Putamen (tissue), 1 donor: ENCODE results near the gene MTX1.
"Not testable (repeated sequence)": the region's sequence is repeated elsewhere in the genome, so short reads cannot be mapped to it uniquely, and the experiment has no call there.

Experiments used
- DNase-seq: peaks from one replicate; pipeline ENCODE4 v3.0.0-alpha.2; 2016; ENCODE audit warnings: low spot score

The MTX1 gene

DNA sequence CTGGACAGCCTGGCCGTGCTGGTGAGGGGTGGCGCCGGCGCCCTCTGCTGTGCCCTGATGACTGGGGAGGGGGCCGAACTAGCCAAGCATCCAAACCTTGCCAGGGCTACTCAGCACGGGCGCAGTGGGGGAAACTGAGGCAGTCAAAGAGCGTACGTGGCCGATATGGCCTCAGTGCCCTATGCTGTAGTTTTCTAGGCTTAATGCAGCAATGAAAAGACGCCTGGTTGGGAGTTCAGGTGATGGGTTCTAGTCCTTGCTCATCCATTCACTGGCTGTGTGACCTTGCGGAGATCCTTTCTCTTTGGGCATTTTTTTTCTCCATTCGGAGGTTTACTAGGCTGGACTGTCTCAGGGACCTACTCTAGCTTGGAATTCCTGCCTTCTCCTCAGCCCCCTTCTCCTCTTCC is 822 bp downstream of the MTX1 start:
- DNase-seq = no peak

DNA sequence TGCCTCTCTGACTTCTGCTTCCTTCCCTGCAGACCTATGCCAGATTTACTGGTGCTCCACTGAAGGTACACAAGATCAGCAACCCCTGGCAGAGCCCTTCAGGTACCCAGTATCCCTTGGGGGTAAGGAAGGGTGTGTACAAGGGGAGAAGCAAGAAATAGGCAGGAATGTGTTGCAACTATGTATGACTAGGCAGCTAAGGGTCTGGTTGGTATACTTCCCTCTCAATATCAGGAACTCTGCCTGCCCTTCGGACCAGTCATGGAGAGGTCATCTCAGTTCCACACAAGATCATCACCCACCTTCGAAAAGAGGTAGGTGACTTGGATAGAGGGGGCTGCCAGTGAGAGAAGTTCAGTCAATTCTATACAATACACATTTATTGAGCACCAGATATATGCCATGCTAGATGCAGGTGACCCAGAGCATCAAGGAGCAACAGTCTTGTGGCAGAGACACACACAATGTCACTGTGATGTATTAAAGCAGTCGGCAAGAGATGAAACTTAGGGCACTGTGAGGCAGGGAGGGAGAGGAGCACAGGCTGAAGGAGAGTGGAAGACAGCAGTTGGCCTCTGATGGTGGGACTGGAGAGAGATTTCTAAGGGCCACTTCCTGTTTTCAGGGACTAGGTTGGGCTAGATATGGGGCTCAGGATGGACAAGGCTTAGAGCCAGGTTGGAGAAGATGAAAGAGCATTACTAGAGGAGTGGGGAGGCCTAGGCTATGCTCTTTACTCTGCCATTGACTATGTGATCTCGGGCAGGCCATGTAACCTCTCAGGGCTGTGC is 2.0 kb downstream of the MTX1 start:
- DNase-seq = no peak

DNA sequence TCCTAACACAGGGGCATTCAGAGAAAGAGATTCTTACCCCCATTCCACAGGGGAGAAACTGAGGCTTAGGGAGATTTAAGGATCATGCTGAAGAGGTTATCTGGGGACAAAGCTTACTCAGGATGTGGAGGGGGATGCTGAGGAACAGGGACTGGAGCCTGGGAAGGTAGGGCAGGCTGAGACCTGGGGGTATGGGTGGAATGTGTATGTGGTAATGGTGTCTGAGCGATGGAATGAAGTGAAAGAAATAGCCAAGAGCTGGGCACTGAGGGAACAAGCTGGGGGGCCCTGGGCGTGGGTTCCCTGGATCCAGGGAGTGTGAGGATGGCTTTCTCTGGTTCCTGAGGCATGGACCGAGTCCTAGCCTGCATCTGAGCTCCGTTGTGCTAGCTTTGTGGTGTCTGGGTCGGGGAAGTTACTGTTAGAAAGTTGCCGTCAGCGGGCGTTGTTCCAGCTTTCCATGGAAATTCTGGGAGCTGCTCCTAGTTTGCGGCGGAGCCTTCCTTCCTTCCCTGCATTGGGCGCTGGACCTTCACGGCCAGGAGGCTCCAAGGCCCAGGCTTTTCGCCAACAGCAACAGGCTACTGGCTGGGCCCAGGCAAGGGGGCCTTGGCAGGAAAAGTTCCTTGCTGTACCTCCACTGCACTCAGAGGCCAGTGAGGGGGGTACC is 3.0 kb downstream of the MTX1 start:
- not testable (repeated sequence) for DNase-seq

DNA sequence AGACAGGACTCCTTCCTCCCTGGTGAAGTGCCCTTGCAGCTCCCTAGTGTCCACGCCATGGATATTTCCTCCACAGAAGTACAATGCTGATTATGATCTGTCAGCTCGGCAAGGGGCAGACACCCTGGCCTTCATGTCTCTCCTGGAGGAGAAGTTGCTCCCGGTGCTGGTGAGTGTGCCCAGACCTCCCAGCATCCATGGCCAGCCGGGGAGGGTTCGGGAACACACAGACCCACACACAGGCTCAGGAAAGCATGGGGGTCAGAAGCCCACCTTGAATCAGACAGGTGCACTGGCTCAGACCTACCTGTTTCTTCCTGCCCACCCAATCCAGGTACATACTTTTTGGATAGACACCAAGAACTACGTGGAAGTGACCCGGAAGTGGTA is 3.6 kb downstream of the MTX1 start:
- DNase-seq = not testable (repeated sequence)

DNA sequence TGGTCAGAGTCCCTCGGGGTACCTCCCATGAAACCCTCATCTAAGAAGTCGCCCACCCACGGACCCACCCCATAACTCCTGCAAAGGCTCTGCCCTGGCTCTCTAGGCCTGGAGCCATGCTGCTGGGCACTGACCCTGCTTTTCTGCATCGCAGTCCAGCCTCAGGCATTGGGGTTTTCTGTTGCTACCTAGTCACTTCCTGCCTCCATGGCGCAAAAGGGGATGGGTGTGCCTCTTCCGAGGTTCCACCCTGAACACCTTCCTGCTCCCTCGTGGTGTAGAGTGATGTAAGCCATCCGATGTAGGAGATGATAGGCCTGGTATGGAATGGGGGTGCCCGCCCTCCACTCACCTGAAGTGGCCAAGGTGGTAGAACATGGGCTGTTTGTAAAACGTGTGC is 6.2 kb downstream of the MTX1 start:
- DNase-seq = not testable (repeated sequence)

DNA sequence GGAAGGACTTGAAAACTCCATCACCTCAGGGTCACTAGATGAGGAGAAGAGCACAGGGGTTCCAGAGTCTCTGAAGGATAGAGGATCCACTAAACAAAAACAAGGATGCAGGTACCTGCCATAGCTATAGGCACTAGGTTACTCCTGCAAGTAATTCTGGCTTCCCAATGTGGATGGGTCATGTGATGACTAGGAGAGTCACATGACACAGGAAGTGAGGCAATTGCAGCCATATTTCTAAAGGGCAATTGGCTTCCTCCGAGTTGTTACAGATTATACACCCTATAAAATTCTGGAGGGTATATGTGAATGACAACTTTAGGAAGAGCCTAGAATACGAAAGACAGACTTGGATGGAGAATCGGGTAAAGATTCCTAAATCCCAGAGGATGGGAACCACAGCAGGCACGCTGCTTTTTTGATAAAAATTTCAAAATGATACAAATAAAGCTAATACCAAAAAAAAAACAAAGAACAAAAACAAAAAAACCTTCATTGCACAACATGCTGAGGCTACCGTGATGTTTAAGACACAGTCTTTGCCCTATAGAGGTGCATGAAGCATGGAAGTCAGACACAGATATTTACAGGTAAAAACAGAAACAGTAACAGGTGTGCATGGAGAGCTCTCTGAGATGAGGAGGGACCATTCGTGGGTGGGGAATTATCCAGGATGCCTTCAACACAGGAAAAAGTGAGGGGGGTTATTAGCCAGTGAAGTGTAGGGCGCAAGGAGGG is 10.5 kb downstream of the MTX1 start:
- peak; percentile 88 for DNase-seq

DNA sequence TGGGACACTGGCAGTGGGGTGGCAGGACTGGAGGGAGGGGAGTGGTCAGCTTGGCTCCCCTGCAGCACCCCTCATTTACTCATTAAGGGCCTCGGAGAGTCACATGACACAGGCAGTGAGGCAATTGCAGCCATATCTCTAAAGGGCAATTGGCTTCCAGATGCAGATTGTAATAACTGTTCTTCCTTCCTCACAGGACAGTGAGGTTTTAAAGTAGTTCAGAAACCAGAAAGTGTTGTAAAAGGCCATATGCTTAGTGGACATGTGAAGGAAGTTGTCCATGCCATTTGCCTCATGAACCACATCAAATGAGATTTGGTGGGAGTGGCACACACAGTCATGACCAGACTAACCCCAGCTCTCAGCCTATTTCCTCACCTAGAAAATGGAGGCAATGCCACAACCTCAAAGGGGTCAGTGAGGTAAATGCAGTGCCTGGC is 11.1 kb downstream of the MTX1 start:
- peak; percentile 71 for DNase-seq

DNA sequence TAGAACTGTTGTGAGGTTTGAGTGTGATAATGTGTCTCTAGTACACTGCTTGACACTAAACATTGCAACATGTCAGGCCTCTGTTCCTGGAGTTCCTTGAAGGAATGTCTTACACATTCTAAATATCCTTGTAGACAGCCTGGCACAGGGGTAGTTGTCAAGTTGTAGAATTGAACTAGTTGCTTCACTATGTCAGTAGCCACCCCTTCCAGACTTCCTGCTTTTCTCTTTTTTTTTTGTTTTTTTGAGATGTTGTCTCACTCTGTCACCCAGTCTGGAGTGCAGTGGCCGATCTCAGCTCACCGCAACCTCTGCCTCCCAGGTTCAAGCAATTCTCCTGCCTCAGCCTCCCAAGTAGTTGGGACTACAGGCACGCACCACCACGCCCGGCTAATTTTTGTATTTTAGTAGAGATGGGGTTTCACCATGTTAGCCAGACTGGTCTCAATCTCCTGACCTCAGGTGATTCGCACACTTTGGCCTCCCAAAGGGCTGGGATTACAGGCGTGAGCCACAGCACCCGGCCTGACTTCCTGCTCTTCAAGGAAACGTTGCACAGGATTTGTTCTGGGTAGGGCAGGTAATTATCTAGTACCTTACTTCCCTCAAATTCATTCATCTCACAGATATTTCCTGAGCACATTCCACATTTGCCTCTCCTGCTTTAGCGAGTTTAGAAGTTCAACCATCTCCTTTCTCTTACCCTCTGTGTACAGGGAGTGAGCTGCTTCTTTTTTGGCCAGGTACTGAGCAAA is 11.9 kb downstream of the MTX1 start:
- not testable (repeated sequence) for DNase-seq

DNA sequence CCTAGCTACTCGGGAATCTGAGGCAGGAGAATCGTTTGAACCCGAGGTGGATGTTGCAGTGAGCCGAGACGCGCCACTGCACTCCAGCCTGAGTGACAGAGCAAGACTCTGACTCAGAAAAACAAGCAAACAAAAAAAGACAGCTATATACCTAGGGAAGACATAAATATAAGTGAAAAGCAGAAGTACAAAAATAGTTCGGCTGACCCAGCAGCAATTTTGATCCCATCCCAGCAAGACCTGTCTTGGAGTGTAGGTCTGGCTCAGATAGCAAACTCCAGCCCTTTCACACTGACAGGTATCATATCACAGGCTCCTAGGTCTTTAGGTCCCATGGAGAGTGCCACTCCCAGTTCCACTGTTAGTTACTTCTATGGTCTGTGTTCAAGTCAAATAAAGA is 14.6 kb downstream of the MTX1 start:
- DNase-seq = no peak

DNA sequence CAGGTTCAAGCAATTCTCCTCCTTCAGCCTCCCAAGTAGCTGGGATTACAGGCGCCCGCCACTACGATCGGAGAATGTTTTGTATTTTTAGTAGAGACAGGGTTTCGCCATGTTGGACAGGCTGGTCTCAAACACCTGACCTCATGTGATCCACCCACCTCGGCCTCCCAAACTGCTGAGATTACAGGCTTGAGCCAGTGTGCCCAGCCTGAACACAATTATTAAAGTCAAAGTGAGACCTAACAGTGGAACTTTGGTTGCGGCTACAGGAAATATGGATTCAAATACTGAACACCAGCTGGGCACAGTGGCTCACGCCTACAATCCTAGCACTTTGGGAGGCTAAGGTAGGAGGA is 16.9 kb downstream of the MTX1 start:
- not testable (repeated sequence) for DNase-seq

DNA sequence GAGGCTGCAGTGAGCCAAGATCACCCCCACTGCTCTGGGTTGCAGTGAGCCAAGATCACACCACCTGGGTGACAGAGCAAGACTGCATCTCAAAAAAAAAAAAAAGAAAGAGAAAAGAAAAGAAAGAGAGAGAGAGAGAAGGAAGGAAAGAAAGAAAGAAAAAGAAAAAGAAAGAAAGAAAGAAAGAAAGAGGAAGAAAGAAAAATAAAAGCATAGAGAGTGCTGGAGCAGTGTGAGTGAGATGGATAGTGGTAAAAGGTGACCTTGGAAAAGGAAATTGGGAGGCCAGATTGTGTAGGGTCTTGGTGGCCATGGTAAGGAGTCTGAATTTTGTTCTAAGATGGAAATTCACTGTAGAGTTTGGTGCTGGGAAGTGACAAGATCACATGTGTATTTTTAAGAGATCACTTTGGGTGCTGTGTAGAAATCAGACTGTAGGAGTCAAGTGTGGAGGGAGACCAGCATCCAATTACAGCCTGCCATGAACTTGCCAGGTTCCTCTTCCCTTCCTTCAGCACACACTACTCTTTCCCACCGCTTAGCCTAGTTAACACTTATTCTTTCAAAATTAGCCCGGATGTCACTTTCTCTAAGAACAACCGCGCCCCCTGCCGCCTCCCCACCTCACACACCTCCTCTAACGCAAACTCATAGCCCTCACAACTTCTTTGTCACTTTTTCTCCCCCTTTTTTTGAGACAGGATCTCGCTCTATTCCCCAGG is 17.9 kb downstream of the MTX1 start:
- peak; percentile 69 for DNase-seq

DNA sequence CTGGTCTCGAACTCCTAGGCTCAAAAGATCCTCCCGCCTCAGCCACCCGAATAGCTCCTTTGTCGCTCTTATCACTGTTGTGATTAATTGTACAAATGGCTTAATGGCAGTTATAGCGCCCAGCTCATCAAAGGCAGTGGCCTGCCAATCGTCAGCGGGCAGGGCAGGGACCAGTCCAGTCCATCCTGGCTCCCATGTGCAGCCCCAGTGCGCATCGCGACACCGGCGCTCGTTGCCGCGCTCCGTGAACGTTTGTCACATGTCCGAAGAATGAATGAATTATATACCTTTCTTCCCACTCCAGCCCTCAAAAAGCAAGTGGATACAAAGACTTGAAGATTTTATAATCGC is 18.4 kb downstream of the MTX1 start:
- no peak for DNase-seq

DNA sequence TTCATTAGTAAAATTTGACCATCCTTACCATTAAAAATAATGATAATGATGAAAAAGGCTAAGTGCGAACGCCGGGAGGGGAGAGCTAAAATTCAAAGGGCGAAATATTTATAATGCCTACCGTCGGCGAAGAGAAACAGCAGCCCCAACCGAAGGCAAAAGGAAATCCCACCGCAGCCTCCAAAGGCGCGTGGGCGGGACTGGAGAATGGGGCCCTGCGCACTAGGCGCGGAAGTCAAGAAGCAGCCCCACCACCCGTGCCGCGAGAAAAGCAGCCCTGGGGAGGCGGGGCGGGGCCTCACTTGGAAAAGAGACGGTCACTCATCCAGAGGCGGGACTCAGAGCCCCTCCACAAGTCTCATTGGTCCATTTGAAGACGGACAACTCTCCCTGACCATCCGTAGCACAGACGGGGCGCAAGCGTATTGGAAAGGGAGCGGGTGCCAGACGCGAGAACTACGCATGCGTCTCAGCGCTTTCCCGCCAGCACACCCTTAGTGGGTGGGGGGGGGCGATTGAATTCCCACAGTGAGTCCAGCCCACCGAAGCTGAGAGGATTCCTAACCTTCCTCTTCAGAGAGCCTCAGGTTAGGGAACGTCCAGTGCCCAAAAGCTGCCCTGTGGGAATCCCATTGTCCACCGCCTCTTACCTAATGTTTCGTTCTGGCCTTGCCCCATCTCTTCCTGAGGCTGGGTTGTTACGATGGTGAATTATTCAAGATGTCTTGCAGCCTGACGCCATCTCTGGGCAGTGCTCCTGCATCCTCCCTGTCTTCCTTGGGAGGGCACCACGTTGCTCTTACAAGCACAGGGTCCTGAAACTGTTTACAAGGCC is 19.0 kb downstream of the MTX1 start:
- peak; percentile 99 for DNase-seq

DNA sequence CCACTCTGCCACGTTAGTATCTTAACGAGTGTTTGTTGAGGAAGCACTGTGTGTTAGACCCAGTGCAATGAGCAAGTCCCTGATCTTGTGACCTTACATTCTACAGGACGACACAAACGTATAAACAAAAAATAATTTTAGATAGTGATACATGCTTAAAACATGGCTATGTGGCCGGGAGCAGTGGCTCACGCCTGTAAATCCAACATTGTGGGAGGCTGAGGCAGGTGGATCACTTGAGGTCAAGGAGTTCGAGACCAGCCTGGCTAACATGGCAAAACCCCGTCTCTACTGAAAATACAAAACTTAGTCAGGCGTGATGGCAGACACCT is 19.6 kb downstream of the MTX1 start:
- no peak for DNase-seq

DNA sequence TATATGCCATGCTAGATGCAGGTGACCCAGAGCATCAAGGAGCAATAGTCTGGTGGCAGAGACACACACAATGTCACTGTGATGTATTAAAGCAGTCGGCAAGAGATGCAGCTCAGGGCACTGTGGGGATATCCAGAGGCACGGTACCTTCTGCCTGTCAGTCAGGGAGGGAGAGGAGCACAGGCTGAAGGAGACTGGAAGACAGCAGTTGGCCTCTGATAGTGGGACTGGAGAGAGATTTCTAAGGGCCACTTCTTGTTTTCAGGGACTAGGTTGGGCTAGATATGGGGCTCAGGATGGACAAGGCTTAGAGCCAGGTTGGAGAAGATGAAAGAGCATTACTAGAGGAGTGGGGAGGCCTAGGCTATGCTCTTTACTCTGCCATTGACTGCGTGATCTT is 22.8 kb downstream of the MTX1 start:
- not testable (repeated sequence) for DNase-seq

DNA sequence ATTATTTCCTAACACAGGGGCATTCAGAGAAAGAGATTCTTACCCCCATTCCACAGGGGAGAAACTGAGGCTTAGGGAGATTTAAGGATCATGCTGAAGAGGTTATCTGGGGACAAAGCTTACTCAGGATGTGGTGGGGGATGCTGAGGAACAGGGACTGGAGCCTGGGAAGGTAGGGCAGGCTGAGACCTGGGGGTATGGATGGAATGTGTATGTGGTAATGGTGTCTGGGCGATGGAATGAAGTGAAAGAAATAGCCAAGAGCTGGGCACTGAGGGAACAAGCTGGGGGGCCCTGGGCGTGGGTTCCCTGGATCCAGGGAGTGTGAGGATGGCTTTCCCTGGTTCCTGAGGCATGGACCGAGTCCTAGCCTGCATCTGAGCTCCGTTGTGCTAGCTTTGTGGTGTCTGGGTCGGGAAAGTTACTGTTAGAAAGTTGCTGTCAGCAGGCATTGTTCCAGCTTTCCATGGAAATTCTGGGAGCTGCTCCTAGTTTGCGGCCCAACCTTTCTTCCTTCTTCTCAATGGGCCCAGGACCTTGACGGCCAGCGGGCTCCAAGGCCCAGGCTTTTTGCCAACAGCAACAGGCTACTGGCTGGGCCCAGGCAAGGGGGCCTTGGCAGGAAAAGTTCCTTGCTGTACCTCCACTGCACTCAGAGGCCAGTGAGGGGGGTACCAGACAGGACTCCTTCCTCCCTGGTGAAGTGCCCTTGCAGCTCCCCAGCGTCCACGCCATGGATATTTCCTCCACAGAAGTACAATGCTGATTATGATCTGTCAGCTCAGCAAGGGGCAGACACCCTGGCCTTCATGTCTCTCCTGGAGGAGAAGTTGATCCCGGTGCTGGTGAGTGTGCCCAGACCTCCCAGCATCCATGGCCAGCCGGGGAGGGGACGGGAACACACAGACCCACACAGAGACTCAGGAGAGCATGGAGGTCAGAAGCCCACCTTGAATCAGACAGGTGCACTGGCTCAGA is 23.8 kb downstream of the MTX1 start:
- DNase-seq = not testable (repeated sequence)

DNA sequence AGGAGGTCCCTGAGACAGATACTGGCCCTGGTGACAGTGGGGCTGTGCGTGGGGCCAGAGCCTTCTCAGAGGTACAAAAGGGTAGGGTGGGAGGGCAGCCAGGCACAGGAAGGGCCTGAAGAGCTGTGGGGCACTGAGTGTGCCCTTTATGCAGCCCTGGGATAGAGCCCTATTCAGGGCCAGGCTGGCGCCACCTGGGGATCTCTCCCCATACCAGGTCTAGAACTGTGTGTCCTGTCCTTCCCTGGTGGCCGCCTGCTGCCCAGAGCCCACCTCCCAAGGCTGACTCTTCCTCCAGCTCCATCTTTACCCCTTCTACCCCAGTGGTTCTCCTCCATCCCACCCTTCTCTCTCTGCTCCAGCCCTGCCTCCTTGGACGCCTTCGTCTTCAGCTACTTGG is 25.0 kb downstream of the MTX1 start:
- DNase-seq = not testable (repeated sequence)

DNA sequence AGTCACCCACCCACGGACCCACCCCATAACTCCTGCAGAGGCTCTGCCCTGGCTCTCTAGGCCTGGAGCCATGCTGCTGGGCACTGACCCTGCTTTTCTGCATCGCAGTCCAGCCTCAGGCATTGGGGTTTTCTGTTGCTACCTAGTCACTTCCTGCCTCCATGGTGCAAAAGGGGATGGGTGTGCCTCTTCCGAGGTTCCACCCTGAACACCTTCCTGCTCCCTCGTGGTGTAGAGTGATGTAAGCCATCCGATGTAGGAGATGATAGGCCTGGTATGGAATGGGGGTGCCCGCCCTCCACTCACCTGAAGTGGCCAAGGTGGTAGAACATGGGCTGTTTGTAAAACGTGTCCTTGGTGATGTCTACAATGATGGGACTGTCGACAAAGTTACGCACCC is 26.9 kb downstream of the MTX1 start:
- not testable (repeated sequence) for DNase-seq

DNA sequence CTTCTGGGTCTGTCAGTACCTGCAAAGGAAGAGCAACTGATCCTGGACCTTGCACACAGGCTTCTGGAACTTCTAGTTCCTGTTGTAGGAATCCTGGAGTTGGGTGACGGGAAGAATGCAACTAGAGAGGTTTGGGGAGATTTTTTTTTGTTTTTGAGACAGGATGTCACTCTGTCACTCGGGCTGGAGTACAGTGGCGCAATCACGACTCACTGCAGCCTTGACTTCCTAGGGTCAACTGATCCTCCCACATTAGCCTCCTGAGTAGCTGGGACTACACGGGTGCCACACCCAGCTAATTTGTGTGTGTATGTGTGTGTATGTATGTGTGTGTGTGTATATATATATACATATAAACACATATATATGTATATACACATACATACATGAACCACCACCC is 28.0 kb downstream of the MTX1 start:
- no peak for DNase-seq
